Measurements from ENCODE around the gene SHLD1. TPM values are rescaled to one million over a fixed set of nuclear protein-coding genes. Genes with fewer than 3 reads are reported as not detected.

Gene SHLD1
- total RNA-seq, 1 experiment from 2014 or later, result 6.7 TPM

DNA sequence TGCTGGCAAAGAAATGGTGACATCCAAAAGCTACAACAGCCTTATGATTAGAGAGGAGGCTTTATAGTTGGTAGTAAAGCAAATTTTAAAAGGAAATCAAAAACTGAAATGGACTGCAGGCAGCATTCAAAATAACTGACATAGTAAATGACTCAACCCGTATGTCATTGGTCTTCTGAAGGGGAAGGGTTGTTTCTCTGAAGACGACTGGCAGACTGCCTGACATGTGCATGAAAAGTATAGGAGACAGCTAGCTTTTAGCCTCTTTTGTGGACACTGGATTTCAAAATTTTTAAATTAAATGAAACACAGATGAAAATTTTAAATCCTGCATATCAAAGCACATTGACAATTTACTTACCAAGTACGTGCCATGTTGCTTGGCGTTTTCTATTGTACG lies 109.4 kb downstream of the SHLD1 start:
- Histone ChIP-seq H3K4me1 (ENCODE audit: insufficient read depth, low read length) (no peaks in the 10 kb centered on the region), H4K5ac (ENCODE audit: insufficient read length, low read depth, low read length) (no peak overlapping the region), H3K9me3 (ENCODE audit: control insufficient read depth, low read depth, low read length) (no peaks in the 10 kb centered on the region), H3K27me3 (ENCODE audit: insufficient read depth, low read length) (no peaks in the 10 kb centered on the region), H2BK5ac (ENCODE audit: insufficient read length, low read length) (no peak overlapping the region), H3T11ph (ENCODE audit: low read length) (no peak overlapping the region), H3K79me1 (ENCODE audit: insufficient read depth, low read depth, low read length, poor library complexity, severe bottlenecking) (no peaks in the 10 kb centered on the region), H4K8ac (replicated peaks; ENCODE audit: insufficient read length, low read depth, low read length) (no peak overlapping the region), H4K20me1 (ENCODE audit: control insufficient read depth, insufficient read depth, insufficient read length) (no peaks in the 10 kb centered on the region), H2BK120ac (ENCODE audit: low read depth, low read length, poor library complexity, severe bottlenecking) (no peak overlapping the region), H4K91ac (ENCODE audit: insufficient read length, low read depth, low read length) (no peak overlapping the region), H3K27ac (ENCODE audit: insufficient read length, low read depth, low read length) (no peak overlapping the region), H3K23me2 (ENCODE audit: insufficient read length, low read depth, low read length, poor library complexity, severe bottlenecking) (no peaks in the 10 kb centered on the region), H3K56ac (ENCODE audit: insufficient read length, low read depth, low read length) (no peak overlapping the region), H2BK15ac (ENCODE audit: low read depth, low read length) (no peak overlapping the region), H3K23ac (ENCODE audit: insufficient read length, low read depth, low read length) (no peak overlapping the region), H2AK5ac (ENCODE audit: insufficient read length, low read length) (no peak overlapping the region), H3K18ac (ENCODE audit: insufficient read length, low read depth, low read length) (no peak overlapping the region), H3K14ac (ENCODE audit: insufficient read depth, low read length) (no peak overlapping the region), H3K4ac (ENCODE audit: low read depth, low read length) (no peak overlapping the region), H3K4me2 (ENCODE audit: insufficient read depth, insufficient read length, low read length) (no peak overlapping the region), H3K9ac (ENCODE audit: extremely low read depth, insufficient read length, low read length) (no peak overlapping the region), H2AFZ (ENCODE audit: low read length) (no peak overlapping the region), H2BK20ac (ENCODE audit: low read depth, low read length, poor library complexity, severe bottlenecking) (no peak overlapping the region), H3K79me2 (ENCODE audit: insufficient read depth, low read length) (no peaks in the 10 kb centered on the region), H2BK12ac (ENCODE audit: insufficient read length, low read depth, low read length) (no peak overlapping the region)
- Mint-ChIP-seq H3K4me1 (peaks cover 0 to 4% of the 10 kb centered on the region in 2 experiments; a peak in 2 of 4 replicates), H3K4me3 (no peak overlapping the region), H3K27me3 (ENCODE audit: low read depth) (no peaks in the 10 kb centered on the region), H3K36me3 (ENCODE audit: insufficient read depth in 1 of 3, low read depth in 3 of 3) (0 out of 7 replicates have a peak, but pooled peaks cover 0 to 3% (median 0%) of the 10 kb centered on the region in 3 experiments), H3K27ac (no peak overlapping the region), H3K9me3 (no peaks in the 10 kb centered on the region)
- WGBS (ENCODE audit: extremely low coverage, insufficient read length, low lambda C conversion rate), result no CpG with 5 or more reads among the region's 5 CpGs
- DNase-seq, result no peak
- TF ChIP-seq, protein P1, sequence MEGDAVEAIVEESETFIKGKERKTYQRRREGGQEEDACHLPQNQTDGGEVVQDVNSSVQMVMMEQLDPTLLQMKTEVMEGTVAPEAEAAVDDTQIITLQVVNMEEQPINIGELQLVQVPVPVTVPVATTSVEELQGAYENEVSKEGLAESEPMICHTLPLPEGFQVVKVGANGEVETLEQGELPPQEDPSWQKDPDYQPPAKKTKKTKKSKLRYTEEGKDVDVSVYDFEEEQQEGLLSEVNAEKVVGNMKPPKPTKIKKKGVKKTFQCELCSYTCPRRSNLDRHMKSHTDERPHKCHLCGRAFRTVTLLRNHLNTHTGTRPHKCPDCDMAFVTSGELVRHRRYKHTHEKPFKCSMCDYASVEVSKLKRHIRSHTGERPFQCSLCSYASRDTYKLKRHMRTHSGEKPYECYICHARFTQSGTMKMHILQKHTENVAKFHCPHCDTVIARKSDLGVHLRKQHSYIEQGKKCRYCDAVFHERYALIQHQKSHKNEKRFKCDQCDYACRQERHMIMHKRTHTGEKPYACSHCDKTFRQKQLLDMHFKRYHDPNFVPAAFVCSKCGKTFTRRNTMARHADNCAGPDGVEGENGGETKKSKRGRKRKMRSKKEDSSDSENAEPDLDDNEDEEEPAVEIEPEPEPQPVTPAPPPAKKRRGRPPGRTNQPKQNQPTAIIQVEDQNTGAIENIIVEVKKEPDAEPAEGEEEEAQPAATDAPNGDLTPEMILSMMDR (conservative IDR thresholded peaks at IDR 0.05), result no peak

All from H9 (cell line).